ENCODE results near the gene CCNK. TPM values are rescaled to one million over a fixed set of nuclear protein-coding genes. Genes with fewer than 3 reads are reported as not detected.

Gene CCNK
- total RNA-seq, 4 donors from 2014 or later, result 25.7 to 61.9 (median 37.0) TPM

GRCh38 chr14:99543370-99543769 lies 62.2 kb downstream of the CCNK start:
- DNase-seq, result no peak
- no peaks in the 10 kb centered on the region for H3K27me3 ChIP-seq
- TF ChIP-seq POLR2A (IDR thresholded peaks at IDR 0.05) (no peak), CTCF (IDR thresholded peaks at IDR 0.05) (no peak)
- no peak overlapping the region for H3K27ac ChIP-seq
- no peaks in the 10 kb centered on the region for H3K36me3 ChIP-seq
- H3K4me3 ChIP-seq, result no peak overlapping the region
- peaks cover 0 to 27% (median 0%) of the 10 kb centered on the region in 4 donors for H3K4me1 ChIP-seq
- no peaks in the 10 kb centered on the region for H3K9me3 ChIP-seq

- no peaks in the 10 kb centered on the region for H3K36me3 ChIP-seq
- no peak overlapping the region for H3K4me3 ChIP-seq
- H3K9me3 ChIP-seq, result no peaks in the 10 kb centered on the region
- no peak for DNase-seq
- peaks cover 0 to 27% (median 0%) of the 10 kb centered on the region in 4 donors for H3K4me1 ChIP-seq
- no peak overlapping the region for H3K27ac ChIP-seq
- TF ChIP-seq CTCF (IDR thresholded peaks at IDR 0.05) (no peak), POLR2A (IDR thresholded peaks at IDR 0.05) (no peak)
- H3K27me3 ChIP-seq, result no peaks in the 10 kb centered on the region
Measured at GRCh38 chr14:99543985-99544384, 62.8 kb downstream of the CCNK start.

GRCh38 chr14:99544991-99545390 lies 63.8 kb downstream of the CCNK start:
- Histone ChIP-seq H3K27me3 (no peaks in the 10 kb centered on the region), H3K36me3 (no peaks in the 10 kb centered on the region), H3K27ac (no peak overlapping the region), H3K9me3 (no peaks in the 10 kb centered on the region), H3K4me1 (peaks cover 0 to 27% (median 0%) of the 10 kb centered on the region in 4 donors), H3K4me3 (no peak overlapping the region)
- TF ChIP-seq CTCF (IDR thresholded peaks at IDR 0.05) (no peak), POLR2A (IDR thresholded peaks at IDR 0.05) (no peak)
- no peak for DNase-seq

- DNase-seq, result no peak
- H3K9me3 ChIP-seq, result no peaks in the 10 kb centered on the region
- no peak overlapping the region for H3K27ac ChIP-seq
- peaks cover 0 to 23% (median 0%) of the 10 kb centered on the region in 4 donors for H3K4me1 ChIP-seq
- no peak overlapping the region for H3K4me3 ChIP-seq
- TF ChIP-seq CTCF (IDR thresholded peaks at IDR 0.05) (no peak), POLR2A (IDR thresholded peaks at IDR 0.05) (no peak)
- H3K36me3 ChIP-seq, result no peaks in the 10 kb centered on the region
- no peaks in the 10 kb centered on the region for H3K27me3 ChIP-seq
Measured at GRCh38 chr14:99545586-99545985, 64.4 kb downstream of the CCNK start.

- Histone ChIP-seq H3K27me3 (no peaks in the 10 kb centered on the region), H3K4me1 (peaks cover 0 to 20% (median 0%) of the 10 kb centered on the region in 4 donors), H3K4me3 (no peak overlapping the region), H3K9me3 (no peaks in the 10 kb centered on the region), H3K27ac (no peak overlapping the region), H3K36me3 (no peaks in the 10 kb centered on the region)
- DNase-seq, result no peak
- no peak for TF ChIP-seq CTCF (IDR thresholded peaks at IDR 0.05)
- TF ChIP-seq POLR2A (IDR thresholded peaks at IDR 0.05), result no peak
Measured at GRCh38 chr14:99546234-99546879, 65.1 kb downstream of the CCNK start.

Measured in Peyer's patch (tissue), 4 donors.